Ovary (tissue), 9 donors: Measurements from ENCODE around the gene JSRP1. TPM values are rescaled to one million over a fixed set of nuclear protein-coding genes. Genes with fewer than 3 reads are reported as not detected.

Source experiments
- DNase-seq, 5 donors: peaks; one replicate each; pipeline ENCODE4 v3.0.0-alpha.2; 2019 to 2020
- H3K27ac ChIP-seq, 2 donors: fragments of 200-600 bp; one replicate each; pipeline versions ENCODE4 v1.5.1 to v1.8.0; 2019 to 2022
- H3K27me3 ChIP-seq: fragments of 200-600 bp; one replicate; pipeline ENCODE4 v1.8.0; 2022
- H3K36me3 ChIP-seq: fragments of 200-600 bp; sonication (generic); one replicate; pipeline ENCODE4 v1.5.1; 2019
- H3K4me1 ChIP-seq: one replicate; pipeline ENCODE4 v1.8.1; 2013; ENCODE audit warnings: mild to moderate bottlenecking, moderate library complexity; ENCODE audit not compliant: insufficient read depth
- H3K4me3 ChIP-seq: fragments of 200-600 bp; sonication (generic); one replicate; pipeline ENCODE4 v1.5.1; 2017
- H3K9me3 ChIP-seq, 2 donors: fragments of 200-600 bp in 1 of 2; sonication (generic) in 1 of 2; one replicate each; pipeline versions ENCODE4 v1.5.1 to v1.8.1; 2013 to 2019; ENCODE audit warnings: mild to moderate bottlenecking in 1 of 2, moderate library complexity in 1 of 2
- CTCF ChIP-seq, 3 donors: fragments of 450-650 bp in 2 of 3; fragments of 200-600 bp in 1 of 3; IDR thresholded peaks; one replicate each; pipeline versions ENCODE4 v1.5.1 to v1.8.0; 2016 to 2022; ENCODE audit warnings: antibody characterized with exemption in 3 of 3, mild to moderate bottlenecking in 1 of 3
- EP300 ChIP-seq: sonication (generic); formaldehyde crosslinking; IDR thresholded peaks from one replicate; pipeline ENCODE4 v1.6.1; 2017; ENCODE audit warnings: antibody characterized with exemption
- POLR2A ChIP-seq: fragments of 450-650 bp; IDR thresholded peaks from one replicate; pipeline ENCODE4 v1.6.1; 2017; ENCODE audit warnings: antibody characterized with exemption, mild to moderate bottlenecking, moderate library complexity
- WGBS, 3 donors: extraction: QIAGEN DNeasy Blood & Tissue Kit in 1 of 3; methylation state at CpG; one replicate each; pipeline versions ENCODE4 v1.1.5 to v1.1.7; 2013 to 2017; 5-methylcytosine and 5-hydroxymethylcytosine counted together
- intact Hi-C, 4 donors: fragments of 100-400 bp; cut with DNase I; formaldehyde crosslinking; loops; one replicate each; pipeline versions ENCODE4 v1.11.0 to v1.15.1; 2022 to 2023
- polyA plus RNA-seq, 2 donors: library from polyadenylated mRNA; stranded (reverse); fragments of 200-250 nt in 1 of 2; fragments of 350-450 nt in 1 of 2; fragmentation: Illumina TruSeq in 1 of 2; extraction: RNeasy Lipid Tissue Mini Kit (QIAGEN cat#74804) in 1 of 2; gene quantifications; one replicate each; pipeline ENCODE4 v1.2.3, GENCODE V29; 2013 to 2014
- total RNA-seq, 7 donors: library from RNA; depleted of rRNA in 2 of 7; stranded (reverse); fragments of >200 nt in 2 of 7; fragmentation: NEBNext Ultra II Directional in 3 of 7; extraction: Animal tissue kit (Norgen Biotek cat#: 25700) in 3 of 7; gene quantifications; one replicate each; pipeline versions ENCODE4 v1.1.0 to v1.2.4, GENCODE V29; 2016 to 2023
- donor health status: DM: no; HTN: no; CAD: no; lungs with moderate emphysema.
- donor health status: DM: no; HTN: no; CAD: no.
- donor health status: Bipolar disorder and iron deficiency.
- donor health status: DM: yes; HTN: yes; CAD: no.
- donor health status: DM: no; HTN: no; CAD: no.
- donor health status: DM: yes; HTN: yes; CAD: no.

The JSRP1 gene
- total and polyA plus RNA-seq, 9 donors: 0.30 to 0.92 (median 0.35) TPM; not detected in 4

- no peak for DNase-seq
- 89 to 92% (median 90%) methylated on average over 58 to 67 of the region's 67 CpGs for WGBS, 3 donors
- Histone ChIP-seq H3K4me1 (no peaks in the 10 kb centered on the region), H3K9me3 (no peaks in the 10 kb centered on the region), H3K27ac (no peak overlapping the region), H3K27me3 (no peaks in the 10 kb centered on the region), H3K4me3 (no peak overlapping the region), H3K36me3 (no peaks in the 10 kb centered on the region)
- TF ChIP-seq EP300 (no peak), POLR2A (no peak), CTCF (IDR thresholded peaks at IDR 0.05) (no peak)
- intact Hi-C loops: loop anchor here in 1 of 4 donors (5.0 kb wide), 1 partner anchor 65 kb away; the partner anchor contains the start of gene DOT1L
Measured at GRCh38 chr19:2227415-2228156, 28.6 kb downstream of the JSRP1 start.

- intact Hi-C loops: loop anchor here in 1 of 4 donors (5.0 kb wide), 1 partner anchor 65 kb away; the partner anchor contains the start of gene DOT1L
- no peaks in the 10 kb centered on the region for H3K27me3 ChIP-seq
- no peak overlapping the region for H3K27ac ChIP-seq
- 93 to 97% (median 95%) methylated on average over 49 to 53 of the region's 53 CpGs for WGBS, 3 donors
- no peaks in the 10 kb centered on the region for H3K9me3 ChIP-seq
- no peak overlapping the region for H3K4me3 ChIP-seq
- H3K36me3 ChIP-seq: no peaks in the 10 kb centered on the region
- no peak for DNase-seq
- TF ChIP-seq EP300 (no peak), POLR2A (no peak), CTCF (IDR thresholded peaks at IDR 0.05) (no peak)
- no peaks in the 10 kb centered on the region for H3K4me1 ChIP-seq
Measured at GRCh38 chr19:2226840-2227360, 29.3 kb downstream of the JSRP1 start.

- no peaks in the 10 kb centered on the region for H3K27me3 ChIP-seq
- DNase-seq: no peak
- H3K9me3 ChIP-seq: no peaks in the 10 kb centered on the region
- no peaks in the 10 kb centered on the region for H3K36me3 ChIP-seq
- intact Hi-C loops: loop anchor here in 1 of 4 donors (5.0 kb wide), 1 partner anchor 64 kb away; the partner anchor contains the start of gene DOT1L
- WGBS, 3 donors: 90 to 92% (median 92%) methylated on average over 53 to 59 of the region's 59 CpGs
- peaks cover 2% of the 10 kb centered on the region for H3K4me1 ChIP-seq
- no peak overlapping the region for H3K4me3 ChIP-seq
- no peak overlapping the region for H3K27ac ChIP-seq
- TF ChIP-seq CTCF (IDR thresholded peaks at IDR 0.05): no peak
- TF ChIP-seq EP300: no peak
- no peak for TF ChIP-seq POLR2A
Measured at GRCh38 chr19:2226051-2226839, 30.0 kb downstream of the JSRP1 start.

GRCh38 chr19:2225415-2226050 is 30.7 kb downstream of the JSRP1 start:
- WGBS, 3 donors: 91 to 93% (median 93%) methylated on average over 32 of the region's 32 CpGs
- no peaks in the 10 kb centered on the region for H3K36me3 ChIP-seq

More at GRCh38 chr19:2225415-2226050, 30.7 kb downstream of the JSRP1 start:
- no peaks in the 10 kb centered on the region for H3K27me3 ChIP-seq
- H3K4me1 ChIP-seq: peaks cover 2% of the 10 kb centered on the region
- intact Hi-C loops: loop anchor here in 1 of 4 donors (5.0 kb wide), 1 partner anchor 63 kb away; the partner anchor contains the start of gene DOT1L
- no peak overlapping the region for H3K4me3 ChIP-seq
- no peak for DNase-seq
- no peak for TF ChIP-seq POLR2A
- no peak for TF ChIP-seq CTCF (IDR thresholded peaks at IDR 0.05)
- TF ChIP-seq EP300: no peak
- no peak overlapping the region for H3K27ac ChIP-seq
- no peaks in the 10 kb centered on the region for H3K9me3 ChIP-seq
